H9 (cell line): ENCODE data around the gene GNGT2. TPM values are rescaled to one million over a fixed set of nuclear protein-coding genes. Genes with fewer than 3 reads are reported as not detected.

Experiments used
- DNase-seq: peaks from one replicate; pipeline ENCODE4 v3.0.0-alpha.2; 2017
- H2AFZ ChIP-seq: one replicate; pipeline ENCODE4 v1.6.1; 2013; ENCODE audit warnings: mild to moderate bottlenecking, low read length, control low read depth, moderate library complexity
- H2AK5ac ChIP-seq: 2 replicates; pipeline ENCODE4 v1.6.1; 2013; ENCODE audit warnings: low read length, control low read depth, mixed read lengths; ENCODE audit not compliant: insufficient read length
- H2BK120ac ChIP-seq: one replicate; pipeline ENCODE4 v1.6.1; 2013; ENCODE audit warnings: low read depth, mild to moderate bottlenecking, low read length, control low read depth, inconsistent platforms; ENCODE audit not compliant: poor library complexity, severe bottlenecking
- H2BK12ac ChIP-seq: 2 replicates; pipeline ENCODE4 v1.6.1; 2013; ENCODE audit warnings: low read length, control low read depth, mixed read lengths, low read depth; ENCODE audit not compliant: insufficient read length
- H2BK15ac ChIP-seq: 2 replicates; pipeline ENCODE4 v1.6.1; 2013; ENCODE audit warnings: low read depth, low read length, control low read depth
- H2BK20ac ChIP-seq: one replicate; pipeline ENCODE4 v1.6.1; 2013; ENCODE audit warnings: low read depth, mild to moderate bottlenecking, low read length, control low read depth, inconsistent platforms; ENCODE audit not compliant: poor library complexity, severe bottlenecking
- H2BK5ac ChIP-seq: 2 replicates; pipeline ENCODE4 v1.6.1; 2013; ENCODE audit warnings: low read length, control low read depth, mixed read lengths; ENCODE audit not compliant: insufficient read length
- H3K14ac ChIP-seq: 2 replicates; pipeline ENCODE4 v1.6.1; 2013; ENCODE audit warnings: low read length, control low read depth; ENCODE audit not compliant: insufficient read depth
- H3K18ac ChIP-seq: 2 replicates; pipeline ENCODE4 v1.6.1; 2013; ENCODE audit warnings: low read depth, mild to moderate bottlenecking, mixed read lengths, low read length, control low read depth; ENCODE audit not compliant: insufficient read length
- H3K23ac ChIP-seq: 2 replicates; pipeline ENCODE4 v1.6.1; 2013; ENCODE audit warnings: low read length, control low read depth, mixed read lengths, low read depth; ENCODE audit not compliant: insufficient read length
- H3K23me2 ChIP-seq: 2 replicates; pipeline ENCODE4 v1.6.1; 2013; ENCODE audit warnings: low read depth, mild to moderate bottlenecking, mixed read lengths, low read length, control low read depth; ENCODE audit not compliant: insufficient read length, poor library complexity, severe bottlenecking
- H3K27ac ChIP-seq: 2 replicates; pipeline ENCODE4 v1.5.1; 2013; ENCODE audit warnings: low read length, control low read depth, mixed read lengths, low read depth; ENCODE audit not compliant: insufficient read length
- H3K27me3 ChIP-seq: 2 replicates; pipeline ENCODE4 v1.6.1; 2013; ENCODE audit warnings: low read length, control low read depth, inconsistent platforms; ENCODE audit not compliant: insufficient read depth
- H3K4ac ChIP-seq: 2 replicates; pipeline ENCODE4 v1.6.1; 2013; ENCODE audit warnings: low read depth, mild to moderate bottlenecking, control low read depth, inconsistent platforms, low read length, moderate library complexity
- H3K4me1 ChIP-seq: 2 replicates; pipeline ENCODE4 v1.6.1; 2013; ENCODE audit warnings: low read length, control low read depth, inconsistent platforms; ENCODE audit not compliant: insufficient read depth
- H3K4me2 ChIP-seq: 2 replicates; pipeline ENCODE4 v1.6.1; 2013; ENCODE audit warnings: low read length, control low read depth, mixed read lengths; ENCODE audit not compliant: insufficient read length, insufficient read depth
- H3K56ac ChIP-seq: 2 replicates; pipeline ENCODE4 v1.6.1; 2013; ENCODE audit warnings: low read depth, mild to moderate bottlenecking, mixed read lengths, low read length, control low read depth; ENCODE audit not compliant: insufficient read length
- H3K79me1 ChIP-seq: 2 replicates; pipeline ENCODE4 v1.6.1; 2013; ENCODE audit warnings: low read depth, mild to moderate bottlenecking, moderate library complexity, low read length, control low read depth, inconsistent platforms; ENCODE audit not compliant: insufficient read depth, poor library complexity, severe bottlenecking
- H3K79me2 ChIP-seq: 2 replicates; pipeline ENCODE4 v1.6.1; 2013; ENCODE audit warnings: low read length, control low read depth, inconsistent platforms; ENCODE audit not compliant: insufficient read depth
- H3K9ac ChIP-seq: 2 replicates; pipeline ENCODE4 v1.6.1; 2013; ENCODE audit warnings: low read length, control low read depth, mixed read lengths; ENCODE audit not compliant: insufficient read length; ENCODE audit errors: extremely low read depth
- H3K9me3 ChIP-seq: one replicate; pipeline ENCODE4 v1.6.1; 2013; ENCODE audit warnings: low read depth, low read length, inconsistent platforms; ENCODE audit not compliant: control insufficient read depth
- H3T11ph ChIP-seq: one replicate; pipeline ENCODE4 v1.6.1; 2013; ENCODE audit warnings: mild to moderate bottlenecking, low read length, control low read depth, inconsistent platforms
- H4K20me1 ChIP-seq: one replicate; pipeline ENCODE4 v1.6.1; 2013; ENCODE audit not compliant: control insufficient read depth, insufficient read length, insufficient read depth
- H4K5ac ChIP-seq: 2 replicates; pipeline ENCODE4 v1.6.1; 2013; ENCODE audit warnings: low read depth, mild to moderate bottlenecking, mixed read lengths, low read length, control low read depth; ENCODE audit not compliant: insufficient read length
- H4K8ac ChIP-seq: replicated peaks from 2 replicates; pipeline ENCODE4 v1.6.1; 2013; ENCODE audit warnings: low read length, control low read depth, mixed read lengths, low read depth; ENCODE audit not compliant: insufficient read length
- H4K91ac ChIP-seq: 2 replicates; pipeline ENCODE4 v1.6.1; 2013; ENCODE audit warnings: low read depth, mild to moderate bottlenecking, moderate library complexity, mixed read lengths, low read length, control low read depth; ENCODE audit not compliant: insufficient read length
- H3K27ac Mint-ChIP-seq, 3 experiments: 2 replicates in 2 of 3; 3 replicates in 1 of 3; pipeline ENCODE4 v1.8.0; 2020 to 2021; ENCODE audit warnings: mixed read lengths in 3 of 3, mild to moderate bottlenecking in 1 of 3, moderate library complexity in 1 of 3
- H3K27me3 Mint-ChIP-seq: 2 replicates; pipeline ENCODE4 v1.8.0; 2021; ENCODE audit warnings: low read depth, mild to moderate bottlenecking, moderate library complexity, mixed read lengths
- H3K36me3 Mint-ChIP-seq, 3 experiments: 2 replicates in 2 of 3; 3 replicates in 1 of 3; pipeline ENCODE4 v1.8.0; 2020 to 2021; ENCODE audit warnings: low read depth in 3 of 3, mixed read lengths in 3 of 3; ENCODE audit not compliant: insufficient read depth in 1 of 3
- H3K4me1 Mint-ChIP-seq, 2 experiments: 2 replicates each; pipeline ENCODE4 v1.8.0; 2020; ENCODE audit warnings: mixed read lengths in 2 of 2
- H3K4me3 Mint-ChIP-seq, 2 experiments: 2 replicates in 1 of 2; 3 replicates in 1 of 2; pipeline ENCODE4 v1.8.0; 2020 to 2021; ENCODE audit warnings: mild to moderate bottlenecking in 2 of 2, mixed read lengths in 2 of 2, moderate library complexity in 1 of 2
- H3K9me3 Mint-ChIP-seq, 2 experiments: 2 replicates in 1 of 2; 3 replicates in 1 of 2; pipeline ENCODE4 v1.8.0; 2020; ENCODE audit warnings: mild to moderate bottlenecking in 2 of 2, mixed read lengths in 2 of 2, moderate library complexity in 1 of 2
- WGBS: extraction: QIAGEN DNeasy Blood & Tissue Kit; methylation state at CpG from one replicate; pipeline ENCODE4 v1.1.7; 2013; ENCODE audit warnings: missing lambda C conversion rate, low lambda C conversion rate, mixed read lengths; ENCODE audit not compliant: insufficient read length; ENCODE audit errors: extremely low coverage; 5-methylcytosine and 5-hydroxymethylcytosine counted together
- total RNA-seq: library from RNA; stranded (reverse); gene quantifications from 2 replicates; pipeline ENCODE4 v1.2.1, GENCODE V29; 2021
- TF ChIP-seq, protein P1 (sequence below): fragments of 200-600 bp; sonication (generic); conservative IDR thresholded peaks from 3 replicates; pipeline ENCODE4 v1.8.0; 2021; ENCODE audit warnings: antibody characterized with exemption, mild to moderate bottlenecking

Gene GNGT2
- total RNA-seq, 1 experiment from 2014 or later = 0.42 TPM

DNA sequence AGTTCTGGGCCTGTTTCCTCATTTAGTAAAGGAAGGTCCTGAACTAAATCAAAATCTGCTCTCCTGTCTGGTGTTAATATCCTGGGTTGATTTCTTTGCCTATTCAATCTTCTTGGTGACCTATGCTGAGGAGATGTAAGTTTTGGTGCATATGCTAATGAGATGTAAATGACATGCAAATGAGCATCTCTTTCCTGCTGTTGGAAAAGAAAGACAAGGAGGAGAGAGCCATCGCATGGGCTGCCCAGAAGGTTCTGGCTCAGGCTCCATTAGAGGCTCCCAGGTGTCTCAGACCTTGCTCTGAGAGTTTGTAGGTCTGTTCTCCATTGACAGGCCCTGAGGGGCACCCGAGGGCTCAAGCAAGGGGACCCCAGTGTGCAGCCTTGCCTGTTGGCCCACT lies 3.5 kb upstream of the GNGT2 start:
- no peak overlapping the region for H3K56ac ChIP-seq
- no peak overlapping the region for H3K27ac Mint-ChIP-seq

More for the DNA sequence above, 3.5 kb upstream of the GNGT2 start:
- no peak overlapping the region for H2BK12ac ChIP-seq
- Mint-ChIP-seq H3K4me1 (peaks cover 45 to 53% of the 10 kb centered on the region in 2 experiments), H3K4me3 (no peak overlapping the region), H3K27me3 (peaks cover 16% of the 10 kb centered on the region), H3K36me3 (no peaks in the 10 kb centered on the region; a peak in 1 of 7 replicates), H3K9me3 (no peaks in the 10 kb centered on the region)
- H3K79me1 ChIP-seq = no peaks in the 10 kb centered on the region
- H3K14ac ChIP-seq = no peak overlapping the region
- no peak overlapping the region for H3K27ac ChIP-seq
- TF ChIP-seq, protein P1, sequence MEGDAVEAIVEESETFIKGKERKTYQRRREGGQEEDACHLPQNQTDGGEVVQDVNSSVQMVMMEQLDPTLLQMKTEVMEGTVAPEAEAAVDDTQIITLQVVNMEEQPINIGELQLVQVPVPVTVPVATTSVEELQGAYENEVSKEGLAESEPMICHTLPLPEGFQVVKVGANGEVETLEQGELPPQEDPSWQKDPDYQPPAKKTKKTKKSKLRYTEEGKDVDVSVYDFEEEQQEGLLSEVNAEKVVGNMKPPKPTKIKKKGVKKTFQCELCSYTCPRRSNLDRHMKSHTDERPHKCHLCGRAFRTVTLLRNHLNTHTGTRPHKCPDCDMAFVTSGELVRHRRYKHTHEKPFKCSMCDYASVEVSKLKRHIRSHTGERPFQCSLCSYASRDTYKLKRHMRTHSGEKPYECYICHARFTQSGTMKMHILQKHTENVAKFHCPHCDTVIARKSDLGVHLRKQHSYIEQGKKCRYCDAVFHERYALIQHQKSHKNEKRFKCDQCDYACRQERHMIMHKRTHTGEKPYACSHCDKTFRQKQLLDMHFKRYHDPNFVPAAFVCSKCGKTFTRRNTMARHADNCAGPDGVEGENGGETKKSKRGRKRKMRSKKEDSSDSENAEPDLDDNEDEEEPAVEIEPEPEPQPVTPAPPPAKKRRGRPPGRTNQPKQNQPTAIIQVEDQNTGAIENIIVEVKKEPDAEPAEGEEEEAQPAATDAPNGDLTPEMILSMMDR = no peak
- peaks cover 6% of the 10 kb centered on the region; the same call in 1 of the 2 replicates for H3K4me1 ChIP-seq
- no peaks in the 10 kb centered on the region for H3K27me3 ChIP-seq
- no peak overlapping the region for H2BK5ac ChIP-seq
- H3T11ph ChIP-seq = no peak overlapping the region
- no peak overlapping the region for H3K9ac ChIP-seq
- no peak overlapping the region for H2BK15ac ChIP-seq
- WGBS = no CpG with 5 or more reads among the region's 2 CpGs
- H4K91ac ChIP-seq = no peak overlapping the region
- no peak overlapping the region for H3K18ac ChIP-seq
- no peak overlapping the region for H4K8ac ChIP-seq
- H4K5ac ChIP-seq = no peak overlapping the region
- no peak overlapping the region for H2BK120ac ChIP-seq
- no peak overlapping the region for H3K23ac ChIP-seq
- no peaks in the 10 kb centered on the region for H3K9me3 ChIP-seq
- H3K4me2 ChIP-seq = no peak overlapping the region
- H3K4ac ChIP-seq = no peak overlapping the region
- no peaks in the 10 kb centered on the region for H4K20me1 ChIP-seq
- no peak overlapping the region for H2AFZ ChIP-seq
- DNase-seq = no peak
- no peaks in the 10 kb centered on the region for H3K79me2 ChIP-seq
- no peaks in the 10 kb centered on the region for H3K23me2 ChIP-seq
- no peak overlapping the region for H2AK5ac ChIP-seq
- H2BK20ac ChIP-seq = no peak overlapping the region
